Measurements from ENCODE around the gene NAA80. TPM values are rescaled to one million over a fixed set of nuclear protein-coding genes. Genes with fewer than 3 reads are reported as not detected.
A peak's percentile ranks its signal among the peaks of the same experiment; 100 is the strongest.

Gene NAA80
- total and polyA plus RNA-seq, 2 donors from 2014 or later = 8.7 to 10.7 TPM

GRCh38 chr3:50323614-50324199 lies 24.5 kb upstream of the NAA80 start:
- Histone ChIP-seq H3K27me3 (ENCODE audit: control insufficient read depth, insufficient read depth, low read length) (no peaks in the 10 kb centered on the region), H3K4me1 (ENCODE audit: control insufficient read depth in 2 of 3, insufficient read depth in 2 of 3, low read depth in 1 of 3, low read length in 3 of 3) (peaks cover 3 to 46% (median 31%) of the 10 kb centered on the region in 3 donors), H3K9ac (ENCODE audit: low read length in 3 of 3) (peak overlapping the region in 1 of 3 donors; percentile 38), H3K4me3 (ENCODE audit: low read length in 3 of 3) (peak overlapping the region in 1 of 3 donors; percentile 25), H3K27ac (ENCODE audit: low read depth in 2 of 2, low read length in 2 of 2) (peak overlapping the region; percentile 86 to 87), H3K36me3 (ENCODE audit: control insufficient read depth in 2 of 3, insufficient read depth in 3 of 3, low read length in 3 of 3) (peaks cover 3 to 15% (median 12%) of the 10 kb centered on the region in 3 donors), H3K9me3 (ENCODE audit: control insufficient read depth in 2 of 3, insufficient read depth in 1 of 3, low read length in 3 of 3) (no peaks in the 10 kb centered on the region)
- intact Hi-C loops (cut with DNase I) = no loop called here
- DNase-seq (peak in 1 of 5 donors; percentile 63), FAIRE-seq (no peak)
- TF ChIP-seq CTCF (IDR thresholded peaks at IDR 0.05; ENCODE audit: borderline replicate concordance, extremely low read depth, insufficient read depth) = no peak

- intact Hi-C loops (cut with DNase I) = no loop called here
- peak overlapping the region in 1 of 3 donors; percentile 81 for H3K9ac ChIP-seq (ENCODE audit: low read length in 3 of 3)
- no peaks in the 10 kb centered on the region for H3K9me3 ChIP-seq (ENCODE audit: control insufficient read depth in 2 of 3, insufficient read depth in 1 of 3, low read length in 3 of 3)
- FAIRE-seq (no peak), DNase-seq (peak in 2 of 5 donors; percentile 19 to 71)
- H3K27ac ChIP-seq (ENCODE audit: low read depth in 2 of 2, low read length in 2 of 2) = peak overlapping the region; percentile 86 to 87
- TF ChIP-seq CTCF (IDR thresholded peaks at IDR 0.05; ENCODE audit: borderline replicate concordance, extremely low read depth, insufficient read depth) = no peak
- no peaks in the 10 kb centered on the region for H3K27me3 ChIP-seq (ENCODE audit: control insufficient read depth, insufficient read depth, low read length)
- H3K4me1 ChIP-seq (ENCODE audit: control insufficient read depth in 2 of 3, insufficient read depth in 2 of 3, low read depth in 1 of 3, low read length in 3 of 3) = peaks cover 3 to 52% (median 30%) of the 10 kb centered on the region in 3 donors
- H3K36me3 ChIP-seq (ENCODE audit: control insufficient read depth in 2 of 3, insufficient read depth in 3 of 3, low read length in 3 of 3) = peaks cover 3 to 21% (median 12%) of the 10 kb centered on the region in 3 donors
- peak overlapping the region in 1 of 3 donors; percentile 98 for H3K4me3 ChIP-seq (ENCODE audit: low read length in 3 of 3)
These were observed 23.9 kb upstream of the NAA80 start for GRCh38 chr3:50323092-50323600.

- intact Hi-C loops (cut with DNase I) = no loop called here
These were observed 23.3 kb upstream of the NAA80 start, which contains the start of gene HYAL2 for GRCh38 chr3:50322386-50323091. HYAL2 (minus strand) TSS chr3:50322745; CDS start chr3:50320489, 2,256 bp downstream.

More at GRCh38 chr3:50322386-50323091, 23.3 kb upstream of the NAA80 start, which contains the start of gene HYAL2:
- Histone ChIP-seq H3K9me3 (ENCODE audit: control insufficient read depth in 2 of 3, insufficient read depth in 1 of 3, low read length in 3 of 3) (no peaks in the 10 kb centered on the region), H3K27ac (ENCODE audit: low read depth in 2 of 2, low read length in 2 of 2) (peak within 1 kb of the TSS; percentile 97 to 99), H3K36me3 (ENCODE audit: control insufficient read depth in 2 of 3, insufficient read depth in 3 of 3, low read length in 3 of 3) (peaks cover 3 to 24% (median 12%) of the 10 kb centered on the region in 3 donors), H3K4me1 (ENCODE audit: control insufficient read depth in 2 of 3, insufficient read depth in 2 of 3, low read depth in 1 of 3, low read length in 3 of 3) (peaks cover 3 to 54% (median 30%) of the 10 kb centered on the region in 3 donors), H3K4me3 (ENCODE audit: low read length in 3 of 3) (peak within 1 kb of the TSS; percentile 71 to 98 (median 78)), H3K9ac (ENCODE audit: low read length in 3 of 3) (peak within 1 kb of the TSS; percentile 44 to 85 (median 51)), H3K27me3 (ENCODE audit: control insufficient read depth, insufficient read depth, low read length) (no peaks in the 10 kb centered on the region)
- peak; percentile 43 to 91 (median 69) for DNase-seq
- FAIRE-seq = no peak
- no peak for TF ChIP-seq CTCF (IDR thresholded peaks at IDR 0.05; ENCODE audit: borderline replicate concordance, extremely low read depth, insufficient read depth)

Measured in kidney (tissue), 14 donors.